ENCODE data around the gene MED14. TPM values are rescaled to one million over a fixed set of nuclear protein-coding genes. Genes with fewer than 3 reads are reported as not detected.

Gene MED14
- total and polyA plus RNA-seq, 10 donors = 6.9 to 63.9 (median 47.0) TPM

GRCh38 chrX:40719218-40719617, 16.1 kb downstream of the MED14 start:
- Histone ChIP-seq H3K36me3 (peaks cover 0 to 60% (median 6%) of the 10 kb centered on the region in 6 donors), H3K9me3 (peaks cover 0 to 5% (median 0%) of the 10 kb centered on the region in 8 donors), H3K4me1 (no peaks in the 10 kb centered on the region), H3K27me3 (replicated peaks in 1 of 7) (no peaks in the 10 kb centered on the region), H3K27ac (no peak overlapping the region), H3K4me3 (no peak overlapping the region)
- DNase-seq = no peak
- TF ChIP-seq CTCF (IDR thresholded peaks at IDR 0.05 in 8 of 11, conservative IDR thresholded peaks at IDR 0.05 in 3 of 11) = no peak
- TF ChIP-seq POLR2A (IDR thresholded peaks at IDR 0.05) = no peak
- no peak for TF ChIP-seq POLR2AphosphoS5 (IDR thresholded peaks at IDR 0.05)
- intact Hi-C loops (cut with DNase I; ENCODE audit: low total_unique reads) = no loop called here

GRCh38 chrX:40709395-40709794, 25.9 kb downstream of the MED14 start:
- Histone ChIP-seq H3K4me3 (no peak overlapping the region), H3K36me3 (peaks cover 0 to 100% (median 45%) of the 10 kb centered on the region in 6 donors), H3K4me1 (no peaks in the 10 kb centered on the region), H3K9me3 (no peaks in the 10 kb centered on the region), H3K27ac (no peak overlapping the region), H3K27me3 (replicated peaks in 1 of 7) (no peaks in the 10 kb centered on the region)
- TF ChIP-seq CTCF (IDR thresholded peaks at IDR 0.05 in 8 of 11, conservative IDR thresholded peaks at IDR 0.05 in 3 of 11) (no peak), POLR2A (IDR thresholded peaks at IDR 0.05) (no peak), POLR2AphosphoS5 (IDR thresholded peaks at IDR 0.05) (no peak)
- no peak for DNase-seq
- 86 to 100% (median 93%) methylated on average over 1 of the region's 1 CpG for WGBS, 5 donors
- intact Hi-C loops (cut with DNase I; ENCODE audit: low total_unique reads) = no loop called here

GRCh38 chrX:40705658-40706312, 29.6 kb downstream of the MED14 start:
- Histone ChIP-seq H3K4me3 (no peak overlapping the region), H3K27ac (no peak overlapping the region), H3K4me1 (no peaks in the 10 kb centered on the region), H3K27me3 (replicated peaks in 1 of 7) (peaks cover 0 to 6% (median 0%) of the 10 kb centered on the region in 7 donors), H3K9me3 (no peaks in the 10 kb centered on the region), H3K36me3 (peaks cover 0 to 100% (median 30%) of the 10 kb centered on the region in 6 donors)
- TF ChIP-seq POLR2AphosphoS5 (IDR thresholded peaks at IDR 0.05) (no peak), CTCF (IDR thresholded peaks at IDR 0.05 in 8 of 11, conservative IDR thresholded peaks at IDR 0.05 in 3 of 11) (no peak), POLR2A (IDR thresholded peaks at IDR 0.05) (no peak)
- no peak for DNase-seq
- intact Hi-C loops (cut with DNase I; ENCODE audit: low total_unique reads) = no loop called here
- WGBS, 5 donors = 81 to 98% (median 97%) methylated on average over 5 of the region's 5 CpGs

GRCh38 chrX:40700640-40701342, 34.6 kb downstream of the MED14 start:
- intact Hi-C loops (cut with DNase I; ENCODE audit: low total_unique reads) = no loop called here

More at GRCh38 chrX:40700640-40701342, 34.6 kb downstream of the MED14 start:
- no peak for TF ChIP-seq CTCF (IDR thresholded peaks at IDR 0.05 in 8 of 11, conservative IDR thresholded peaks at IDR 0.05 in 3 of 11)
- no peak for TF ChIP-seq POLR2A (IDR thresholded peaks at IDR 0.05)
- TF ChIP-seq POLR2AphosphoS5 (IDR thresholded peaks at IDR 0.05) = no peak
- Histone ChIP-seq H3K36me3 (peaks cover 0 to 100% (median 26%) of the 10 kb centered on the region in 6 donors), H3K9me3 (peaks cover 0 to 6% (median 0%) of the 10 kb centered on the region in 8 donors), H3K27me3 (replicated peaks in 1 of 7) (peaks cover 0 to 6% (median 0%) of the 10 kb centered on the region in 7 donors), H3K4me3 (no peak overlapping the region), H3K27ac (no peak overlapping the region), H3K4me1 (no peaks in the 10 kb centered on the region)
- no peak for DNase-seq
- 75 to 95% (median 83%) methylated on average over 4 of the region's 4 CpGs for WGBS, 5 donors

Data from spleen (tissue), 11 donors.